AG09309 (cell line): ENCODE measurements around the gene MOB3B.
A peak's percentile ranks its signal among the peaks of the same experiment; 100 is the strongest.

Experiments used
- DNase-seq: peaks from one replicate; pipeline ENCODE4 v3.0.0-alpha.2; 2010; ENCODE audit warnings: low read depth
- H3K4me3 ChIP-seq: 2 replicates; pipeline ENCODE4 v1.5.1; 2011; ENCODE audit warnings: mild to moderate bottlenecking, low read depth, low read length, moderate library complexity; ENCODE audit not compliant: control insufficient read depth
- TF ChIP-seq, protein P1 (sequence below): IDR thresholded peaks from 2 replicates; pipeline ENCODE4 v1.5.1; 2011; ENCODE audit warnings: mild to moderate bottlenecking, low read depth, low read length, inconsistent platforms; ENCODE audit not compliant: insufficient read depth, control insufficient read depth; ENCODE audit errors: missing control alignments

MOB3B gene

GRCh38 chr9:27303219-27303618 lies 226.4 kb downstream of the MOB3B start:
- TF ChIP-seq, protein P1, sequence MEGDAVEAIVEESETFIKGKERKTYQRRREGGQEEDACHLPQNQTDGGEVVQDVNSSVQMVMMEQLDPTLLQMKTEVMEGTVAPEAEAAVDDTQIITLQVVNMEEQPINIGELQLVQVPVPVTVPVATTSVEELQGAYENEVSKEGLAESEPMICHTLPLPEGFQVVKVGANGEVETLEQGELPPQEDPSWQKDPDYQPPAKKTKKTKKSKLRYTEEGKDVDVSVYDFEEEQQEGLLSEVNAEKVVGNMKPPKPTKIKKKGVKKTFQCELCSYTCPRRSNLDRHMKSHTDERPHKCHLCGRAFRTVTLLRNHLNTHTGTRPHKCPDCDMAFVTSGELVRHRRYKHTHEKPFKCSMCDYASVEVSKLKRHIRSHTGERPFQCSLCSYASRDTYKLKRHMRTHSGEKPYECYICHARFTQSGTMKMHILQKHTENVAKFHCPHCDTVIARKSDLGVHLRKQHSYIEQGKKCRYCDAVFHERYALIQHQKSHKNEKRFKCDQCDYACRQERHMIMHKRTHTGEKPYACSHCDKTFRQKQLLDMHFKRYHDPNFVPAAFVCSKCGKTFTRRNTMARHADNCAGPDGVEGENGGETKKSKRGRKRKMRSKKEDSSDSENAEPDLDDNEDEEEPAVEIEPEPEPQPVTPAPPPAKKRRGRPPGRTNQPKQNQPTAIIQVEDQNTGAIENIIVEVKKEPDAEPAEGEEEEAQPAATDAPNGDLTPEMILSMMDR, result no peak
- H3K4me3 ChIP-seq, result no peak overlapping the region
- DNase-seq, result no peak

GRCh38 chr9:27297050-27297449 lies 232.6 kb downstream of the MOB3B start, which contains the start of gene EQTN:
TSS of gene EQTN (minus strand) at chr9:27297150. CDS start at chr9:27297055, 95 bp downstream.
- no peak for DNase-seq
- no peak within 1 kb of the TSS for H3K4me3 ChIP-seq
- TF ChIP-seq, protein P1, result no peak

DNA sequence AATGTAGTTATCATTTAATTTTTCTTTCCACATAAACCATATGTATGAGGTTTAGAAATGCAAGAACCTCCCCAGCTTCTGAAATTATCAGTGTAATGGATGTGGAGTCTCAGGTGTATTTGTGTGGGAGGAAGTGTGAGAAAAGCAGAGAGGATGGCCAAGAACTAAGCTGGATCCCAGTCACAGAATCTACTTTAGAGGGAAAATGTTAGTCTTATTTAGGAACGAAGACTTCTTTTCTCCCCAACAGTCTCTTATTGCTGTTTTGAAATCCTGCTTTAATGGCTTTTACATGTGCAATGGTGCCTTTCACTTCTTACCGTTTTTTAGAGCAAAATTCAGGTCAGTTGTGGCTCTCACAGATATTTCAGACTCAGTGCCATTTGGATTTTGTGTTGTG lies 235.6 kb downstream of the MOB3B start:
- TF ChIP-seq, protein P1, result no peak
- H3K4me3 ChIP-seq, result no peak overlapping the region
- DNase-seq, result no peak

DNA sequence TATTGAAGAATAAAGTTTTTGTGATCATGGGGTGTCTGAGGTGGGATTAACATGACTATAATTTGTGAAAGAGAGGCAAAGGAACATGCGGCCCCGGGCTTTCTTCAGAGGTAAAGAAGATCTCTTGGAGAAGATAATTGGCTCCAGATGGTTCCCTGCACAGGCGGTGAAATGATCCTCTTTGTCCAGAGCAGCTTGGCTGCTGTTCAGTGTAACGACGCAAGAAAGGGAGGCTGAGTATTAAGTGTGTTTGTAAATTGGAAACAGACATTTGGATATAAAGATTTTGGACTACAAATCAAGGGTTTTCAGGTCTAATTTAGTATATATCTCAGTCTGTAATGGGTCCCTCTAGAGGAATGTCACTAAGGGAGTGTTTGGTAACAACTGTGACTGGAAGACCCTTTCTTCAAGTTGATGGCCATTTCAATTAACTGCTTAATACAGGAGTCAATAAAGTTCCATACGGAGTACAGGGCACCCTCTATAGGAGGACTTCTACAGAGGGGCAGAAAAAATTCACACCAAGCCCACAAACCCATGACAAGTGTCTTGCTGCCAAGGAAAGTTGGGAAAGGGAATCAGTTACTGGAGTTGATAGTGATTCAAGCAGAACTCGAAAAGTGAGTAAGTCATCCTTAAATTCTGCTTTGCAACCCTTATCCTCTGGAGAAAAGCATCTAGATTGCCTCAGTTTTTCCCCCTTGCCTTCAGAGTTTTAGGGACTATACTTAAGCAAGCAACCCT lies 236.8 kb downstream of the MOB3B start:
- no peak overlapping the region for H3K4me3 ChIP-seq
- TF ChIP-seq, protein P1, result no peak
- DNase-seq, result peak; percentile 32

GRCh38 chr9:27291292-27291691 lies 238.3 kb downstream of the MOB3B start:
- no peak for DNase-seq
- TF ChIP-seq, protein P1, result no peak
- no peak overlapping the region for H3K4me3 ChIP-seq

DNA sequence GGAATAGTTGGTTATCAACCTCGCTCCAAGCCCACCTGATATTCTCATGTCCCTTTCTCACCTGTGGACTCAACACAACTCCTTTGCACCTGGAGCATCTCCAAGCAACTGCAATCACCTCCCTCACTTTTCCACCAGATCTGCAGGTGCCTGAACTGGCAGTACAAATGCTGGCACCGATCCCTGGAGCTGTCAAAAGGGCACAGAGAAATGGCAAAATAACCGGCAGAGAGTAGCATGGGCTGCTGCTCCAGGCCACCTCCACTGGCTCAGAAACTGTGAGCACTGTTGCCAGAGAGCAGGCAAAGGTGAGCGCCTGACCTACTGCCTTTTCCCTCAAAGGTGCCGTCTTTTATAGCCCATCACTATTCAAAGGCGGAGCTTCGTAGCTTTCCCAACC lies 247.3 kb downstream of the MOB3B start:
- DNase-seq, result no peak
- no peak overlapping the region for H3K4me3 ChIP-seq
- TF ChIP-seq, protein P1, result no peak
